GM23338 (cell line): ENCODE measurements around the gene TRIM52. TPM values are rescaled to one million over a fixed set of nuclear protein-coding genes. Genes with fewer than 3 reads are reported as not detected.

Experiments used
- ATAC-seq: fragments of 200-7000 bp; cut with Tn5 transposase; 3 replicates; pipeline ENCODE4 v1.9.1; 2020
- DNase-seq: peaks from one replicate; pipeline ENCODE4 v3.0.0-alpha.2; 2015; ENCODE audit warnings: low spot score
- H2AFZ ChIP-seq: fragments of 200-600 bp; sonication (generic); 2 replicates; pipeline ENCODE4 v1.8.0; 2016; ENCODE audit warnings: antibody characterized with exemption, mild to moderate bottlenecking, moderate library complexity
- H3F3A ChIP-seq: fragments of 200-600 bp; sonication (generic); replicated peaks from 2 replicates; pipeline ENCODE4 v1.8.0; 2017; ENCODE audit warnings: antibody characterized with exemption, mixed run types, low read depth
- H3K27ac ChIP-seq: fragments of 200-600 bp; sonication (generic); 2 replicates; pipeline ENCODE4 v1.6.1; 2016; ENCODE audit warnings: low read depth
- H3K27me3 ChIP-seq: fragments of 200-600 bp; sonication (generic); 2 replicates; pipeline ENCODE4 v1.8.0; 2016; ENCODE audit warnings: mild to moderate bottlenecking, mixed run types, moderate library complexity; ENCODE audit not compliant: insufficient read depth
- H3K36me3 ChIP-seq: fragments of 200-600 bp; sonication (generic); 2 replicates; pipeline ENCODE4 v1.8.0; 2016; ENCODE audit warnings: mild to moderate bottlenecking; ENCODE audit not compliant: insufficient read depth
- H3K4me1 ChIP-seq: fragments of 200-600 bp; sonication (generic); 2 replicates; pipeline ENCODE4 v1.8.0; 2016; ENCODE audit warnings: mild to moderate bottlenecking, moderate library complexity; ENCODE audit not compliant: insufficient read depth
- H3K4me2 ChIP-seq: fragments of 200-600 bp; sonication (generic); 2 replicates; pipeline ENCODE4 v1.7.1; 2017; ENCODE audit warnings: mixed run types
- H3K4me3 ChIP-seq: fragments of 200-600 bp; sonication (generic); 2 replicates; pipeline ENCODE4 v1.6.1; 2016; ENCODE audit warnings: mixed run types
- H3K79me2 ChIP-seq: fragments of 200-600 bp; sonication (generic); replicated peaks from 2 replicates; pipeline ENCODE4 v1.8.0; 2017; ENCODE audit warnings: mild to moderate bottlenecking; ENCODE audit not compliant: insufficient read depth
- H3K9me2 ChIP-seq: fragments of 200-600 bp; sonication (generic); 2 replicates; pipeline ENCODE4 v1.8.0; 2017; ENCODE audit not compliant: insufficient read depth
- H4K20me1 ChIP-seq: fragments of 200-600 bp; sonication (generic); replicated peaks from 2 replicates; pipeline ENCODE4 v1.8.0; 2017; ENCODE audit warnings: mild to moderate bottlenecking; ENCODE audit not compliant: insufficient read depth
- H3K27ac Mint-ChIP-seq: 2 replicates; pipeline ENCODE4 v1.8.0; 2020; ENCODE audit warnings: inconsistent platforms, mild to moderate bottlenecking, moderate library complexity, mixed read lengths
- H3K27me3 Mint-ChIP-seq: 3 replicates; pipeline ENCODE4 v1.8.0; 2022; ENCODE audit warnings: low read depth, mild to moderate bottlenecking, moderate library complexity, mixed read lengths, inconsistent platforms; ENCODE audit not compliant: insufficient read depth, poor library complexity
- H3K36me3 Mint-ChIP-seq: 3 replicates; pipeline ENCODE4 v1.8.0; 2021; ENCODE audit warnings: low read depth, mild to moderate bottlenecking, inconsistent platforms, moderate library complexity, mixed read lengths
- H3K4me1 Mint-ChIP-seq: 3 replicates; pipeline ENCODE4 v1.8.0; 2020; ENCODE audit warnings: mild to moderate bottlenecking, inconsistent platforms, mixed read lengths
- H3K4me3 Mint-ChIP-seq: 3 replicates; pipeline ENCODE4 v1.8.0; 2021; ENCODE audit warnings: moderate library complexity, mild to moderate bottlenecking, inconsistent platforms, mixed read lengths
- H3K9me3 Mint-ChIP-seq: 3 replicates; pipeline ENCODE4 v1.8.0; 2020; ENCODE audit warnings: moderate library complexity, mild to moderate bottlenecking, inconsistent platforms, mixed read lengths
- ETS1 ChIP-seq: IDR thresholded peaks from 2 replicates; pipeline ENCODE4 v1.6.1; 2016; ENCODE audit warnings: antibody characterized with exemption
- EZH2 ChIP-seq: fragments of 200-600 bp; sonication (generic); IDR thresholded peaks from one replicate; pipeline ENCODE4 v1.8.0; 2017; ENCODE audit warnings: antibody characterized with exemption, mild to moderate bottlenecking, low read depth; ENCODE audit not compliant: unreplicated experiment
- STAT1 ChIP-seq: IDR thresholded peaks from one replicate; pipeline ENCODE4 v1.6.1; 2016; ENCODE audit warnings: antibody characterized with exemption; ENCODE audit not compliant: unreplicated experiment
- ZNF114 ChIP-seq: fragments of 250-450 bp; sonication (Bioruptor Pico); IDR thresholded peaks from 2 replicates; pipeline ENCODE4 v1.5.0; 2020; ENCODE audit warnings: mild to moderate bottlenecking, moderate library complexity
- ZNF331 ChIP-seq: fragments of 250-450 bp; sonication (Bioruptor Pico); IDR thresholded peaks from 2 replicates; pipeline ENCODE4 v1.5.0; 2020; ENCODE audit warnings: low read depth, mild to moderate bottlenecking, moderate library complexity
- ZNF462 ChIP-seq: fragments of 250-450 bp; sonication (Bioruptor Pico); IDR thresholded peaks from 2 replicates; pipeline ENCODE4 v1.5.0; 2020; ENCODE audit warnings: mild to moderate bottlenecking, moderate library complexity
- polyA plus RNA-seq: library from polyadenylated mRNA; unstranded; fragments of >200 nt; fragmentation: Nextera tagmentation; extraction: Ambion mirVana; gene quantifications from 2 replicates; pipeline ENCODE4 v1.2.1, GENCODE V29; 2016
- total RNA-seq: library from RNA; depleted of rRNA; stranded (reverse); fragments of >200 nt; shearing (Covaris generic); gene quantifications from 2 replicates; pipeline ENCODE4 v1.2.3, GENCODE V29; 2014

The TRIM52 gene
- total and polyA plus RNA-seq, 2 experiments from 2014 or later: 6.2 to 8.1 TPM

- no peak for TF ChIP-seq ZNF462
Measured at GRCh38 chr5:181265092-181265671, 4.2 kb upstream of the TRIM52 start (continued).

GRCh38 chr5:181263633-181264032 lies 2.7 kb upstream of the TRIM52 start:
- DNase-seq: no peak
- H3F3A ChIP-seq: 0 out of 2 replicates have a peak, but pooled peaks cover 10% of the 10 kb centered on the region
- no peak overlapping the region for H3K27ac Mint-ChIP-seq
- TF ChIP-seq ZNF331 (no peak), ZNF114 (CRISPR knock-in tag) (no peak), EZH2 (no peak), ZNF462 (no peak), ETS1 (no peak), STAT1 (no peak)

More at GRCh38 chr5:181263633-181264032, 2.7 kb upstream of the TRIM52 start:
- H3K79me2 ChIP-seq: peaks cover 34% of the 10 kb centered on the region; the same call in 1 of the 2 replicates
- H3K4me3 Mint-ChIP-seq: peak overlapping the region; percentile 17; the same call in 1 of the 3 replicates
- no peaks in the 10 kb centered on the region for H3K9me3 Mint-ChIP-seq
- no peak overlapping the region for H3K27ac ChIP-seq
- no peak overlapping the region for H2AFZ ChIP-seq
- H3K4me2 ChIP-seq: no peak overlapping the region
- H3K27me3 Mint-ChIP-seq: peaks cover 20% of the 10 kb centered on the region
- no peaks in the 10 kb centered on the region for H3K27me3 ChIP-seq
- peaks cover 34% of the 10 kb centered on the region for H3K4me1 Mint-ChIP-seq
- no peaks in the 10 kb centered on the region; the same call in none of the 2 replicates for H4K20me1 ChIP-seq
- peaks cover 36% of the 10 kb centered on the region for H3K4me1 ChIP-seq
- no peak overlapping the region for H3K4me3 ChIP-seq
- ATAC-seq: no peak
- H3K9me2 ChIP-seq: no peaks in the 10 kb centered on the region
- no peaks in the 10 kb centered on the region for H3K36me3 ChIP-seq
- peaks cover 11% of the 10 kb centered on the region for H3K36me3 Mint-ChIP-seq
